HG02759 (cell line): Measurements from ENCODE around the gene PDXDC1.
"Not testable (repeated sequence)": the region's sequence is repeated elsewhere in the genome, so short reads cannot be mapped to it uniquely, and the experiment has no call there.

Experiments
- ATAC-seq: cut with Tn5 transposase; IDR thresholded peaks from one replicate; pipeline ENCODE4 v1.9.1; 2021; ENCODE audit warnings: mild to moderate bottlenecking, moderate library complexity; ENCODE audit not compliant: unreplicated experiment

The PDXDC1 gene

DNA sequence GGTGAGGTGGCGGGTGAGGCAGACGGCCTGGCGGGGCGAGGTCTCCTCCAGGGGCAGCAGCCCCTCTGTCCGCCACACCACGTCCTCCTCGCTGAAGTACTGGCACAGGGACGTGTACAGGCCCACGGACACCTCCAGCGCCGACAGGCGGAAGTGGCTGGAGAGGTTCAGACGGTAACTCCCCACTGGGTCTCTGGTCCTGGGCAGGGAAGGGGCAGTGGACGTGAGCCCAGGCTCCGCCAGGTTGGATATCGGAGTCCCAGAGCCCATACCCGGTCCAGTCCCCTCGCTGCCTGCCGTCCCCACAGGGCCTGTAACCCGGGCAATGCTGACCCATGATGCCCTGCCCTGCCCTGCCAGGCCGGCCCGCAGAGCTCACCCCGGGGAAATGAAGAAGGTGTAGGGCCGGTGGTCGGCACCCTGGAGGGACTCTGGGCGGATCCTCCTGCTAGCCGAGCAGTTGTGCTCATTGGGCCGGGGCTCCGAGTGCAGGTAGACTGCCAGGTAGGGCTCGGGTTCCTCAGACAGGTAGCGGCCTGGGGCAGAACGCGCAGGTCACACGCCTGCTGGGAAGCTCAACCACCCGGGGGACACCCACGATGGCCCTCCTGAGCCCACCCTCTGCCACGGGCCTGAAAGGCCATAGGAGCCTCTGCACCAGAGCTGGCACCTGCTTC, 155.6 kb downstream of the PDXDC1 start:
- ATAC-seq = not testable (repeated sequence)

DNA sequence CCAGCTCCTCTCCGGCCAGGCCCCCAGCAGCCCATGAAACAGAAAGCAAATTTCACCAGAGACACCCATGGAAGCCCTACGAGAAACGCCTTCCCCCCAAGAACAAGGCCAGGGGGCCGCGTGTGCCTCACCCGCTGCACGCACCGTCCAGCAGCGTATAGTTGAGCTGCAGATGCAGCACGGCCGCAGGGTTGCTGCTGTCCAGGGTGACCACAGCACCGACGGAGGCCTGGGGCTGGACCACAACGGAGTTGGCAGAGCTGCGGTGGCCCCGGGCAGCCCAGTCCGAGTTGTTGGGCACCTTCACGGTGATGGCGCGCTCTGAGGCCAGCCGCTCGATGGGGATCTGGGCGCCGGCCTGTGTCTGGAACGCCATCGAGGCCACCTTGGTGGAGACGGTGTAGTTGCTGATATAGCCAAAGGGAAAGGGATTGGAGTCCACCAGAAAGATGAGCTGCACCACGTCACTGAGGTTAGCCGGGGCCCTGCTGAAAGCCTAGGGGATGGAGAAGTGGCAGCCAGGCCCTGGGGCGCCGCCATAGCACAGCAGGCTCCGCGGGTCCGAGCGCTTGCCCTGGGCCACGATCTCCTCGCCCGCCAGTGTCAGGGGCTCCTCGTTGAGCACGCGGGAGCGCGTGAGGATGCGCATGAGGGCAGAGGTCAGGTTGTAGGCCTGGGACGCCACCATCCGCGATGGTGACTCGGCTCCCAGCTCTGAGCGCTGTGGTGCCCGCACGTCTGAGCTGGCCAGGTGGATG, 156.3 kb downstream of the PDXDC1 start:
- ATAC-seq = not testable (repeated sequence)

GRCh38 chr16:15132719-15133428, 158.0 kb downstream of the PDXDC1 start:
- ATAC-seq = not testable (repeated sequence)

- ATAC-seq = not testable (repeated sequence)
Observed at GRCh38 chr16:15133554-15133953, 158.7 kb downstream of the PDXDC1 start.

DNA sequence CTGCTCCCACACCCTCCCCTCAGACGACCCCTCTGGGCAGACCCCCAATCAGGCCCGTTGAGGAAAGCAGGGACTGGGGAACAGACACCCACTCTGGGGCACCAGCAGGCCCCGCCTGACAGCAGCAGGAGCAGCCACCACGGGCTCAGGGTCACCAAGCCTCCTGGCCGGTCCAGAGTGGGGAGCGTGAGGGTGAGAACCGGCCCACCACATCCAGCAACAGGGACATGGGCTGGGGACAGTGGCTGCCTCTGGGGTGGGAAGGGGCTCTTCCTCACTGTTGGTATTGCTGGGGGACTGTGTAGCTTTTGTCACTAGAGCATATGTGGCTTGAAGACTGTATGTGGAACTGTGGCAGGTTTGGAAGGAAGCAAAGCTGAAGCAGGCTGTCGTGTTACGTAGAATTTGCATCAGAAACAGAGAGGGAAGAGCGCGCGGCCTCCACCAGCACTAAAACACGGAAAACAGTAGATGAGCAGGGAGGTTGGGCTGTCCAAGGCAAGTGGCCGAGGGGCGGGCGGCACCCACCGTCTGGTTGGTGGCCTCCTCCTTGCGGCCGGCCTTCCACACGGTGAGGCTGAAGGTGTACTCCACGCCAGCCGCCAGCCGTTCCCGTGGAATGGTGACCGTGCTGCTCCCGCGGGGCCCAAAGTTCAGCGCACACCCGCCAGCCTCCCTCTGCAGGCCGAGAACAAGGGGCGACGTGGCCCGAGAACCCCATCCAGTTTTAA, 160.1 kb downstream of the PDXDC1 start:
- not testable (repeated sequence) for ATAC-seq

DNA sequence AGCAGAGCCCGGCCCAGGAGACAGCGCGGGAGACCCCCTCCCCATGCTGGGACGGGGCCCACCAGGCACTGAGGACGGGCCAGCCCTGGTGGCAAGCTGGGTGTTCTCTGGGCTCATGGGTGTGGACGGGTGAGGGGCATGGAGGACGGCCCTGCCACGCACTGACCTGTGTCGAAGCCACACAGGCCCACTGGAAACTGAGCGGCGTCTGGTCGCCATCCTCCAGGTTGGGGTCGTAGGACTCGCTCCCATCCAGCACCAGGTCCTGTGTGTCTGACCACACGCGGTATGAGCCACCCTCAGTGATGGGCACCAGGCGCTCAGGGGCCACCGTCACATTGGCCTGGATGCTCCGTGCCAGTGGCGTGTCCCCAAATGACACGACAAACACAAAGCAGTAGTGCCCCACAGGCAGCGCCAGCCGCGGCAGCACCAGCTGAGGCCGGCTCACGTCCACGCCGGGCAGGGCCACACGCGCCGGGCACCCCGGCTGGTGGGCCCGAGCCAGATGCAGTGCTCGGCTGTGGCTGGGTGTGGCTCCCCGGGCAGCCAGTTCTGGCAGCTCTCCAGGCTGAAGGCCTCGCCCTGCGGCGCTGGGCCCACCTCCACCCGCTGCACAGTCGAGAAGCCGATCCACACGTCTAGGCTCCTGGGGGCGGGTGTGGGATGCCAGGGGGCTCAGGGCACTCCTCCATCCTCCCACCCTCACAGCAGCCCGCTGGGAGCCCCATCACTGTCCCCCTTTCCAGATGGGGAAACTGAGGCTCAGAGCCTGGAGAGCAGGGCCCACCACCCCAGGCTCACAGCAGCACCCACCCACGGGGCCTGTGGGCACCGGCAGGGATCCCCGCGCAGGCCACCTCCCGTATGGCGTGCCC, 160.9 kb downstream of the PDXDC1 start:
- not testable (repeated sequence) for ATAC-seq

- ATAC-seq = not testable (repeated sequence)
Observed at GRCh38 chr16:15137514-15137913, 162.7 kb downstream of the PDXDC1 start.

DNA sequence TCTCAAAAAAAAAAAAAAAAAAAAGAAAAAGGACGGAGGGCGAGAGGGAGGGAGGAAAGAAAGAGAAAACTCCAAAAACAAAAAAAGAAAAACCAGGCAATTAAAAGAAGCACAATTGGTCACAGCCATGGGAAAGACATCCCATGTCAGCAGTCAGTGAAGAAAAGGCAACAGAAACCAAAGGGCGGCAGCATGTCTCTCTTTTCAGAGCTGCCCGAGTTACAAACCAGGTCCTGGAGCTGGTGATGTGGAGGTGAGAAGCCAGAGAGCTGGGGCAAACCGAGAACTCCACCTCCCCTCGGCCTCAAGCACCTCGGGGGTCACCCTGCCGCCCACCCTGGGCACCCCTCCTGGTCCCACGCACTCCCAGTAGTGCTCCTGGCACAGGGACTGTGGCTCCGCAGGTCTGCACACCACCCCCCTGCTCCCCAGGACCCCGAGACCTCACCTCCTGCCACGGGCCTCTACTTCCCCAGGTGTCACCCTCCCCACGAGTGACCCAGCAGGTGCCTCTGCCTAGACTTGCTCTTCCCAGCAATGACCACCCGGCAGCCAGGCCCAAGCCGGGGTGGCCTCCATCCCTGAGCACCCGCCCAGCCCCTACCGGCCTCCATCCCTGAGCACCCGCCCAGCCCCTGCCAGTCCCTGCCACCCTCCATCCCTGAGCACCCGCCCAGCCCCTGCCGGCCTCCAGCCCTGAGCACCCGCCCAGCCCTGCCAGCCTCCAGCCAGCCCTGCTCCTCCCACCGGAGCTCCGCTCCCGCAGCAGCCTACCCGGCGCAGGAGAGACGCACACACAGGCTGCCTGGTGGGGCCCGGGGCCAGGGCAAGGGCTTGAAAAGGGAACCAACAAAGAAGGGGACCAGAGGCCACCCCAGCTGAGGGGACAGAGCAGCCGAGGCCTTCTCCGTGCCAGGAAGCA, 165.9 kb downstream of the PDXDC1 start:
- not testable (repeated sequence) for ATAC-seq

DNA sequence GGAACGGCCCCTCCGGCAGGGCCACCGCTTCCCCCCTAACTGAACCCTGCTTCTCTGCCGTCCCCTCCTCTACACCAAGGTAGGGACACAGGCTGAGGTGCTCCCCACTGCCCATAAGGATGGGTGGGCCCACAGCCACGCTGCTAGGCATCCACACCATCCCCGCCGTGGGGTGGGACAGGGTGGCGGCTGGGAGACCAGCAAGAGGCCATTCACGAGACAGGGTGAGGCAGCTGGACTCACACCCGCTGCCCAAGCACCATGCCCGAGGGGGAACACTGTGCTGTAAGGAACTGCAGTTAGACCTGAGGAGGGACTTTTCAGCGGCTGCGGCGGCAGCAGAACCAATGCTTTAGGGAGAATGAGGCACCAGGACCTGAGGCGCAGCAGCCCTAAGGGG, 166.8 kb downstream of the PDXDC1 start:
- no peak for ATAC-seq

DNA sequence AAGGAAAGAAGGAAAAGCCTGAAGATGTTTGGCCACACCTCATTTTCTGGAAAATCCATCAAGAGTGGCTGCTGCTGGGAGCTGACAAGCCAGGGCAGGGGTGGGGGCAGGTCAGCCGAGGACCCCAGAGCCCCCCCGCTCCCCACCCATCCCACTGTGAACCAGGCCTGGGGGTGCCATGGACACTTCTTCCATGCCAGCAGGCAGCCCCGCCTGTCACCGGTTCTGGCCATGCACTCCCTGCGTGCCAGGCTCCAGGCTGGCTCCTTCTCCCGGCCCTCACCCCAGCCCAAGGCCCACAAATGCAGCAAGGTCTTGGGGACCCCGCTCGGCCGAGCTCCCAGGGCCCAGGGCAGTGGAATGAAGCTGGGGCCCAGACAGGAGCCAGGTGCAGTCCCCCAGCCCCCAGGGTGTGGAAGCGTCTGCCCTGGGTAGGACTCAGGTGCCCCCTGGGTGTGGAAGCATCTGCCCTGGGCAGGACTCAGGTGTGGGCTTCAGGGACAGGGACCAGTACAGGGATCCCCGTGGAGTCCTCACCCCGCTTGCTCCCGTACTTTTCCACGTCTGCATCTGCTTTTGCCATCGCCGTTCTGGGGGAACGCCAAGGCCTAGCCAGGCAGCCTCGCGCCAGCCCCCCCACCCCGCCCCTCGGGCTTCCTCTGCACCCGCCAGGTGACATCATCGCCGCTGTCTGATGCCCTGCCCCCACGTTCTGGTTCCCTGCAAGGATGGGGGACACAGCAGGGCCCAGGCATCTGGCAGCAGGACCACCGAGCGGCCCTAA, 167.5 kb downstream of the PDXDC1 start:
- ATAC-seq = not testable (repeated sequence)

GRCh38 chr16:15142891-15143600, 168.2 kb downstream of the PDXDC1 start:
- not testable (repeated sequence) for ATAC-seq

- ATAC-seq = not testable (repeated sequence)
Observed at GRCh38 chr16:15143601-15144091, 168.8 kb downstream of the PDXDC1 start.

DNA sequence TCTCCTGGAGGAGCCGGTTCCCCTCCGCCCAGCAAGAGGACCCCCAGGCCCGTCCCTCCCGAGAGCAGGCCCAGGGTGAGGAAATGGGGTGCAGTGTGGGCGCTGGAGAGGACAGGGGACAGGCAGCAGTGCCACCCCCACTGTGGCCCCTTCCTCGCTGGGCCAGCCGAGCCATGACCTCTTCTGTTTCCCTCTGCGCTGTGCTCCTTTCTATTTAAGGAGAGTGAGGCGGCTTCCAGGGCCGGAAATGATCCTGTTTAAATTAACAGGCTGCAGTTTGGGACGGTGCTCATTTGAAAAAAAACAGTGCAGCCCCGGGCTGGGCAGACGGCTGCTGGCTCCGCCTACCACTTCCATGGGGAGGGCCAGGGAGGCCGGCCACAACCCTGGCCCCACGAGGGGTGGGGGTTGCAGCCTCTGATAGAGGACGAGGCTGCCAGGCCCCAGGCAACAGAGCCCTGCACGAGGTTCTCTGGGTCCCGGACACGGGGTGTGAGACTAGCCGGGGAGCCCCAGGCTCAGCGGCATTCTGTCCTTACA, 169.3 kb downstream of the PDXDC1 start:
- not testable (repeated sequence) for ATAC-seq

GRCh38 chr16:15144781-15145417, 170.1 kb downstream of the PDXDC1 start:
- ATAC-seq = not testable (repeated sequence)

DNA sequence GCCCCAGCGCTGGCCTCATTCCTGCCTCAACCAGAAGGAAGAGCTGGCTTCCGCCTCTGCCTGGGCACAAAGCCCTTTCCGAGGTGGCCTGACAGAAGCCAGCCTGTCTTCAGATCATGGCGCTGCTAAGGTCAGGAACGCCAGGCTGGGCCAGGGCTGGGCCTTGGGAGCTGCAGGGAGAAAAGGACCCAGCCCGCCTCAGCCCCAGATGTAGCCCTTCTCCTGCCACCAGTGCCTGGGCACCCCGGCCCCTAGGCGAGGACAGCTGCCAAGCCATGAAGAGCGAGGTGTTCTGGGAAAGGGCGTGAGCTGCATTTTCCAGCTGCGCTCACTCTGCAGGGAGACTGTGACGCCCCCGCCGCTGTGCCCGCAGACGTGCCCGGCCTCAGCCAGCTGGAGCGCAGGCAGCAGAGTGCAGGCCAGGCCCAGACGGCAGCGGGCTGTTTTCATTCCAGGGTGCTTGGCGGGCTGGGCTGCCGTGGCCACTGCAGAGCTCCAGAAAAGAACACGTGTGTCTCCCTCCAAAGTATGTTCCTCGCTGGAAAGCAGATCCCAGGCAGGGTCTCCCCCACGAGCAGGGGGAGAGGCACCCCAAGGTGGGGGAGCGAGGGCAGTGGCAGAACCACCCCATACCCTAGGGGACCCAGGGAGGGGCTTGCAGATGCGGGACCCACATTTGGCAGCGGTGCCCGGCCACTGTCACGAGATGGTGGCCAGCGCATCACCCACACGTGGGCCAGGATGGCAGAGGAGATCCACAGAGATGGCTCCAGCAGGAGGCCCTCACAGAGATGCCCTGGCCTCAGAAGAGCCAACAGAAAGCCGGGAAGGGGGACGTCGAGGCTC, 170.8 kb downstream of the PDXDC1 start:
- ATAC-seq = not testable (repeated sequence)

DNA sequence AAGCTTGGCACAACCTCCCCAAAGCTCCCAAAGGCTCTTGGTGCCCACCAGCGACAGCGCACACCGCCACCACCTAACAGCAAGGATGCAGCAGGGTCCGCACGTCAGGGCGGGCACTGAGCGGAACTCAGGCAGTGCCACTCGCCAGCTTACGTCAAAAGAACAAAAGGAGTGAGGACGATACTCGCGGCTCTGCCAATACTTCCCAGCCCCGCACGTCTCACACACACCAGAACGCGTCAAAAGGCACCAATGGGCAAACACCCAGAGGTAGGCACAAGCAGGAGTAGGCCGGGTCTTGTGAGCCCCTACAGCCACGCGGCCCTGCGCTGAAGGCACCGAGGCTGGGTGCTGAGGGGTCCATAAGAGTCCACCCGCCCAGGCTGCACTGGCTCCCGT, 171.4 kb downstream of the PDXDC1 start:
- ATAC-seq = not testable (repeated sequence)
